HG03159 (cell line): ENCODE results near the gene LEFTY1.

Source experiments
- ATAC-seq: cut with Tn5 transposase; IDR thresholded peaks from one replicate; pipeline ENCODE4 v1.9.1; 2021; ENCODE audit warnings: mild to moderate bottlenecking, moderate library complexity; ENCODE audit not compliant: unreplicated experiment

LEFTY1 gene

GRCh38 chr1:225874431-225874830, 14.5 kb downstream of the LEFTY1 start:
- no peak for ATAC-seq

GRCh38 chr1:225873281-225873850, 15.6 kb downstream of the LEFTY1 start:
- no peak for ATAC-seq

GRCh38 chr1:225872075-225872430, 16.9 kb downstream of the LEFTY1 start:
- no peak for ATAC-seq

GRCh38 chr1:225871359-225872074, 17.4 kb downstream of the LEFTY1 start:
- no peak for ATAC-seq

GRCh38 chr1:225870911-225871310, 18.0 kb downstream of the LEFTY1 start:
- no peak for ATAC-seq

DNA sequence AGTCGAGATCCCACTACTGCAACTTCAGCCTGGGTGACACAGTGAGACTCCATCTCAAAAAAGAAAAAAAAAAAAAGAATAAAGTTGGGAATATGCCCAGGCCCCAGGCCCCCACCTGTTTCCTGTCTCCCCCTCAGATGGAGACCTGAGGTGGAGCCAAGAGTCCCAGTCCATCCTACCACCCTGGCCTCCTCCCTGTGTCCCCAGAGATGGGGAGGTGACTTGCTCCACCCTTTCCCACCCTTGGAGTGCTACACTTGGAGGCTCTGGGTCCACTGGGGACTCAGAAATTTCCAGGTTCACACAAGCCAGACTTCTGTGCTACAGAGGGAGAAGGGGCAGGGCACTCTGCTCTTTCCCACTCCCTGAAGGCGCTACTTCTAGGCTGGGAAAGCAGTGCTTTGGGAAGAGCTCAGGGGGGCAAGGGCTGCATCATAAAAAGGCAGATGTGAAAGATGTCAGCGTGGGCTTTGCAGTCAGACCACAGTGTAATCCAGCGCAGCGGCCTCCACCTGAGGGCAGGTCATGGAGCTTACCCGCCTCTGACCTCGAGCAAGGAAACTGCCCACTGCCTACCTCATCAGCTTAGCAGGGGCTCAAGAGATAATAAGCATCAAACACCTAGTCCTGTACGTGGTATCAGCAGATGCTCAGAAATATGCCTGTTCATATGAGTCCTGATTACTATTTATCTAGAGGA, 20.2 kb downstream of the LEFTY1 start:
- ATAC-seq, result no peak

DNA sequence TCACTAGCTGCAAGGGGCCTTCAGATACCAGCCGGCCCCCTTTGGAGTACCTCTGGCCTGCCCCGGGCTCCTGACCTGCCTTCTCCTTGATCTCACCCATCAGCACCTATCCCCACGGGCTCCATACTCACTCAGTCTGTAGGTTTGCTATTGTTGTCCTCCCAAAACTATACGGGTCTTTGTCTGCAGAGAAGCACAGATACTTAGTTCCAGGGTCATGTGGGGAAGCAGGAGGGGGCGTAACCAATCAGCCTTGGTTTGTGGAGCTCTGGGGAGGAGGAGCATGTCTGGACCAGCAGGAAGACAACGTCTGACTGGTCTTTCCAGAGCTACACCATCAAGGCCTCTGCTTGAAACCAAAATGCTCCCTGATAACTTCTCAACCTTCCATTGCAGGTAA, 22.0 kb downstream of the LEFTY1 start:
- no peak for ATAC-seq

DNA sequence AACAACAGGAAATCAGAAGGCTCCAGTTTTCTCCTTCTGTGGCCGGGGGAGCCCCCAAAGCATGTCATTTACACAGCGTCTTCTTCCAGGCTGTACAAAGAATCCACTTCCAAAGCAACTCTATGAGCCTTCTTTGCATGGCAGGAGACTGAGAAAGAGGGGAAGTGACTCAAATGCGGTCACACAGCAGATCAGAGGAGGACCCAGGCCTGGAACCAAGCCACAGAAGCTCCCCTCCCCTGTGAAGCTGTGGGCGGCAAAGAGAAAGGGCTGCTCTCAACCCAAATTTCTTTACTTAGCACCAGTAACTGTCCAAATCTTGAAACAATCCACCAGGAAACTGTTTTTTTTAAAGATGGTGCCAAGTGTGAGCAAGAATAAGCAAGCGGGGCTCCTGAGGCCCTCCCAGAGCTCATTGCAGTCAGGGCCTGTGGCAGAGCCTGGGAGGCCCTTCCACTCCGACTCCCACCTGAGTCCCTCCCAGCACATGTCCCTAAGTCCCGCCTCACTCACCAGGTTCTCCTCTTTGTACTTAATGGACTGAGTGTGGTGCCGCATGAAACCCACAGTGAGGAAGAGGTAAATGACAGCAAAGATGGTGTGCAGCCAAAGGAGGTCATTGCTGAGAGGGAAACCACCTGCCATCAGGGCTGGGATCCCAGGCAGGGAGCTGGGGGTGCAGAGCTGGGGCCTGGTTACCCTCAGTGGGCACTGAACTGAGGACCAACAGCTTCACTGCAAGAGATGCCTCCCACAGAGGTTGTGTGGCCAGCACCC, 22.7 kb downstream of the LEFTY1 start:
- ATAC-seq, result peak; percentile 72

DNA sequence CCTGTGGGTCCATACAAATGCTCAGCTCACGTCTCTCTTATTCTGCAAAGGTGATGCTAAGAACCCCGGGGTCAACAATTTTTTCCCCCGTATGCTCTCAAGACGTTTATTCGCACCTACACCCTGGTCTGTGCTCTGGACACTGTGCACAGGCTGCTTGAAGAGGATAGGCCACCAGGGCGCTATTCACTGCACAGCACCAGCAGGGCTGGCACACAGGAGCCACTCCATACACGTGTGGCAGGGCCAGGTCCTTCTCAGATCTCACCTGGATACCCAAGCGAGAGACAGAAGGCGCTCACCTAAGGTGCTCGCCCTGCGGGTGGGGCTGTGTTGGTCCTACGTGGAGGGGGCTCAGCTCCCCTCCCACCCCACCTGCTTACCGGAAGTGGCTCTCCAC, 23.4 kb downstream of the LEFTY1 start:
- ATAC-seq, result no peak

GRCh38 chr1:225863167-225863566, 25.8 kb downstream of the LEFTY1 start:
- ATAC-seq, result no peak

DNA sequence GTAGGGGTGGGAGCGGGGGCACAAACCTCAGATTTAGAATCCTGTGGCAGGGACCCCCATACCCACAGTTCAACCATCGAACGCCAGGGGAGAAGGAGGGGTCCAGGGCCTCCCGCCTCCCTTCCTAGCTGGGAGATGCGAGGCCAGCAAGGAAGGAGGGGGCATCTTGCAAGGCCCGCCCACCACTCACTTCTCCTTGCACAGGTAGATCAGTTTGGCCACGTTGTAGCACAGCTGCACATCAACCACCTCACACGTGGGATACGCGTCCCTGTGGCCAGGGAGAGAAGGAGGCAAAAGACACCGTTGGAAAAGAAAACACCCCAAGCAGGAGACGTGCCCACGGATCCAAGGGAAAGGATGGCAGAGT, 26.4 kb downstream of the LEFTY1 start:
- ATAC-seq, result no peak

GRCh38 chr1:225861834-225862580, 26.9 kb downstream of the LEFTY1 start:
- no peak for ATAC-seq

DNA sequence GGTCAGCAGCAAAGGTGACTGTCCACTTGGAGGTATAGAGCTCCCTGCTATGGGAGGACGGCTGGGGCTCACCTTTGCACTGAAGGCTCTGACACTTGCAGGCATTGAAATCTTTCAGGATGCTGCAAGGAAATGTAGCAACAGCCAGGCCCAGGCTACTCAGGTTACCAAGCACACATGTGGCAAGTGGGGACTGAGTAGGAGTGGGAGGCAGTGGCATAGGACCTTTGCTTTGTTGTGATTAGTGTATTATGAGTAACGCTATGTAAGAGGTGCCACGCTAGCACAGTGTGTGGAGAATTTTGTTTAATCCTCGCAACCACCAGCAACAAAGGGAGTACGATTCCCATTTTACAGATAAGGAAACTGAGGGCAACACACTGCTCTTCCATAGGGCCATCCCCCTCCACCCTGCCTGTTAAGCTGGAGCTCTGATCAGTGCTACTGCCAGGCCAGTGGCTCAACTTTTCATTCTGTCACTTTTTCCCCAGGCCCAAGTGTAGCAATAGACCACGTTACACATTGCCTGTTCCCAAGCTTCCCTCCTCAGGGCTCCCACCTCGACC, 28.0 kb downstream of the LEFTY1 start:
- ATAC-seq, result no peak

GRCh38 chr1:225860107-225860506, 28.8 kb downstream of the LEFTY1 start:
- no peak for ATAC-seq

GRCh38 chr1:225859151-225859550, 29.8 kb downstream of the LEFTY1 start:
- ATAC-seq, result no peak

- no peak for ATAC-seq
Measured at GRCh38 chr1:225857256-225857655, 31.7 kb downstream of the LEFTY1 start.

DNA sequence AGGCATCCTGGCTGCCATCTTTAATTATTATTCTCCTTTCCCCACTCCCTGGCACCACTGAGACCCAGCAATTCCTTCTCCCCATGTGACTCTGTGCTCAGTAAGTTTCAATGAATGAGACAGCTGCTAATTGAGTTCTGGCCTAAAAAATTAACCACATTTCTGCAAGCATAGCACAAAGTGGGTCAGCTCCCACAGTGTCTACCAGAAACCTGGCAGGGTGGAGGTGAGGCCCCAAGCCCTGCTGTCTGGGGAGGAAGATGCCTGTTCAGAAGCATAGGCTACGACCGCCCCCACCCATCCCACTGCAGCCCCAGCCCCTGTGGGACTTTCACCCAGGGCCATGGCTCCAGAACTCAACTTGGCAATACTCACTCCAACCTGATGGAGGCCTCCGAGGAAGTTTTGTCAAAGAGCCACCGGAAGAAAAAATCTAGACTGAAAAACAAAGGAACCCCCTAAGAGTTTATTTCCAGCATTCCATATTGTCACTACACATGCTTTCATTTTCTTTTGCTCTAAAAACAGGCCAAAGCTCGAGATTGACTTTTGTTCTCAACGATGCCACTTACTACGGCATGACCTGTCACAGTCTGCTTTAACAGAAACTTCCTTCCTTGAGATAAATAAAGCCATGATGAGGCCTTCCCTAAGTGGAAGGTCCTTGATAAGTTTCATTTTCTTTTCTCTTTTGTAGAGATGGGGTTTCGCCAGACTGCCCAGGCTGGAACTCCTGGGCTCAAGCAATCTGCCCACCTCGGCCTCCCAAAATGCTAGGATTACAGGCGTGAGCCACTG, 33.2 kb downstream of the LEFTY1 start:
- no peak for ATAC-seq

- ATAC-seq, result no peak
Measured at GRCh38 chr1:225853441-225853840, 35.5 kb downstream of the LEFTY1 start.

DNA sequence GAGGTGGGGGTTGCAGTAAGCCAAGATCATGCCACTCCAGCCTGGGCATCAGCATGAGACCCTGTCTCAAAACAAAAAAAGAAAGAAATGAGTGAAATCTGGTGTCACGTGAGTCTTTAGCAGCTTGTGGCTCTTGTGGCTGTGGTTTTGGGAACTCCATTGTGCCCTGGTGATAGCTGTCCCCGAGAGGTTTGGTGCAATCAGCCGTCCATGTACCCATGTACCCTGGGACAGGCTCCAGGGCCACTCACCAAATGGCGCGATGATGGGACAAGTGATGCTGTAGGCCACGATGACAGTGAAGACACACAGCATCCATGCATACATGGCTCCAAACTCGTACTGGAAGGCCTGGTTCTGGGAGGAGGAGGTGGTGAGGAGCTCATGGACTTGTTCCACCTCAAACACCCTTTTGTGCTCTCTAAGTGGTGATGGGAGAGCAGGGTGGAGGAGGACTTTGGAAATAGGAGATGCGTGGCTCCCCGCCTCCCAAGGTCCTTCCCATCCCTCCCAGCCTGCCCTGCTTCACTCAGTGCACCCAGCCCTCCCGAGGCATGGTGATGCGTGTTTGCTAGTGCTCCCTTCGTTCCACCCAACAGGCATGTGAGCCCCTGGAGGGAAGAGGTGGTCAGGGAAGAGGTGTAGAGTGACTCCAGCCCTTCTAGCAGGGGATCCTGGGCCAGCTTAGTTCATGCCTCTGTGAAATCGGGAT, 36.4 kb downstream of the LEFTY1 start:
- ATAC-seq, result no peak
